Liver (tissue), 9 donors: Measurements from ENCODE around the gene NUP43. TPM values are rescaled to one million over a fixed set of nuclear protein-coding genes. Genes with fewer than 3 reads are reported as not detected.

Experiments
- DNase-seq: peaks from one replicate; pipeline ENCODE4 v3.0.0-alpha.2; 2017; ENCODE audit warnings: low spot score
- H3K27ac ChIP-seq, 2 donors: one replicate each; pipeline ENCODE4 v1.7.0; 2013; ENCODE audit warnings: inconsistent platforms in 2 of 2, low read length in 2 of 2, control low read depth in 1 of 2, low read depth in 1 of 2, mild to moderate bottlenecking in 1 of 2
- H3K27me3 ChIP-seq, 4 donors: one replicate each; pipeline versions ENCODE4 v1.6.1 to v1.7.0; 2013; ENCODE audit warnings: low read length in 3 of 4, inconsistent platforms in 1 of 4, mild to moderate bottlenecking in 1 of 4, moderate library complexity in 1 of 4; ENCODE audit not compliant: control insufficient read depth in 4 of 4, insufficient read depth in 4 of 4
- H3K36me3 ChIP-seq, 4 donors: one replicate each; pipeline versions ENCODE4 v1.6.1 to v1.7.0; 2013; ENCODE audit warnings: low read length in 3 of 4, mild to moderate bottlenecking in 3 of 4, low read depth in 1 of 4, moderate library complexity in 1 of 4; ENCODE audit not compliant: control insufficient read depth in 4 of 4, insufficient read depth in 3 of 4
- H3K4me1 ChIP-seq, 4 donors: one replicate each; pipeline versions ENCODE4 v1.6.1 to v1.7.0; 2013; ENCODE audit warnings: low read length in 3 of 4, mild to moderate bottlenecking in 3 of 4, moderate library complexity in 1 of 4; ENCODE audit not compliant: control insufficient read depth in 4 of 4, insufficient read depth in 4 of 4
- H3K4me3 ChIP-seq, 3 donors: one replicate each; pipeline versions ENCODE4 v1.6.1 to v1.7.0; 2013; ENCODE audit warnings: low read length in 3 of 3, control low read depth in 1 of 3, low read depth in 1 of 3, mild to moderate bottlenecking in 1 of 3
- H3K9ac ChIP-seq, 2 donors: one replicate each; pipeline ENCODE4 v1.7.0; 2013; ENCODE audit warnings: low read length in 2 of 2, mild to moderate bottlenecking in 2 of 2, moderate library complexity in 2 of 2, control low read depth in 1 of 2, low read depth in 1 of 2
- H3K9me3 ChIP-seq, 4 donors: one replicate each; pipeline versions ENCODE4 v1.6.1 to v1.7.0; 2013; ENCODE audit warnings: low read length in 3 of 4; ENCODE audit not compliant: control insufficient read depth in 4 of 4
- ATF3 ChIP-seq: IDR thresholded peaks from 2 replicates; pipeline ENCODE4 v1.6.1; 2016; ENCODE audit warnings: antibody characterized with exemption
- CTCF ChIP-seq: fragments of 150-350 bp; IDR thresholded peaks from 2 replicates; pipeline ENCODE4 v1.5.1; 2017; ENCODE audit warnings: improper control_type of control experiment, low read depth, low read length; ENCODE audit not compliant: missing input control
- EGR1 ChIP-seq, 2 donors: IDR thresholded peaks; 2 replicates each; pipeline ENCODE4 v1.6.1; 2016 to 2018; ENCODE audit warnings: antibody characterized with exemption in 2 of 2, low read depth in 2 of 2
- FOXA1 ChIP-seq: IDR thresholded peaks from 2 replicates; pipeline ENCODE4 v1.6.1; 2016; ENCODE audit warnings: antibody characterized with exemption
- FOXA2 ChIP-seq: IDR thresholded peaks from 2 replicates; pipeline ENCODE4 v1.6.1; 2016; ENCODE audit warnings: antibody characterized with exemption
- HNF4A ChIP-seq, 2 donors: conservative IDR thresholded peaks; 2 replicates each; pipeline ENCODE4 v1.6.1; 2016; ENCODE audit warnings: antibody characterized with exemption in 2 of 2, mild to moderate bottlenecking in 2 of 2
- HNF4G ChIP-seq: IDR thresholded peaks from 2 replicates; pipeline ENCODE4 v1.6.1; 2016; ENCODE audit warnings: antibody characterized with exemption
- JUND ChIP-seq, 2 donors: IDR thresholded peaks; 2 replicates each; pipeline ENCODE4 v1.6.1; 2016; ENCODE audit warnings: antibody characterized with exemption in 2 of 2
- MAX ChIP-seq: IDR thresholded peaks from 2 replicates; pipeline ENCODE4 v1.6.1; 2016; ENCODE audit warnings: antibody characterized with exemption
- NR2F2 ChIP-seq: IDR thresholded peaks from 2 replicates; pipeline ENCODE4 v1.6.1; 2016; ENCODE audit warnings: antibody characterized with exemption
- RAD21 ChIP-seq, 2 donors: IDR thresholded peaks; 2 replicates each; pipeline ENCODE4 v1.6.1; 2016; ENCODE audit warnings: antibody characterized with exemption in 2 of 2, mild to moderate bottlenecking in 2 of 2
- RXRA ChIP-seq, 2 donors: IDR thresholded peaks; 2 replicates each; pipeline ENCODE4 v1.6.1; 2017 to 2018; ENCODE audit warnings: antibody characterized with exemption in 2 of 2, mild to moderate bottlenecking in 1 of 2
- SP1 ChIP-seq: IDR thresholded peaks from 2 replicates; pipeline ENCODE4 v1.6.1; 2018; ENCODE audit warnings: antibody characterized with exemption, mild to moderate bottlenecking
- TAF1 ChIP-seq: conservative IDR thresholded peaks from 2 replicates; pipeline ENCODE4 v1.6.1; 2016; ENCODE audit warnings: antibody characterized with exemption, mild to moderate bottlenecking
- YY1 ChIP-seq: IDR thresholded peaks from 2 replicates; pipeline ENCODE4 v1.6.1; 2016; ENCODE audit warnings: antibody characterized with exemption, mild to moderate bottlenecking
- WGBS: extraction: QIAGEN DNeasy Blood & Tissue Kit; methylation state at CpG from one replicate; pipeline ENCODE4 v1.1.7; 2013; 5-methylcytosine and 5-hydroxymethylcytosine counted together
- polyA plus RNA-seq, 2 donors: library from polyadenylated mRNA; stranded (reverse) in 1 of 2; unstranded in 1 of 2; fragments of 200-250 nt in 1 of 2; fragments of >200 nt in 1 of 2; fragmentation: Nextera tagmentation in 1 of 2; extraction: Ambion mirVana in 1 of 2; gene quantifications; one replicate each; pipeline versions ENCODE4 v1.2.1 to v1.2.3, GENCODE V29; 2013 to 2015
- total RNA-seq, 2 donors: library from RNA; depleted of rRNA; stranded (reverse); fragments of >200 nt; gene quantifications; one replicate each; pipeline ENCODE4 v1.2.3, GENCODE V29; 2014
- TF ChIP-seq, protein P1 (sequence below): IDR thresholded peaks from 2 replicates; pipeline ENCODE4 v1.6.1; 2016; ENCODE audit warnings: antibody characterized with exemption, mild to moderate bottlenecking
- TF ChIP-seq, protein P2 (sequence below): IDR thresholded peaks from 2 replicates; pipeline ENCODE4 v1.6.1; 2016; ENCODE audit warnings: antibody characterized with exemption
- donor health status: healthy.
- donor health status: healthy.
- donor health status: healthy.
- donor health status: healthy.
- donor health status: healthy.

Gene NUP43
- total and polyA plus RNA-seq, 4 donors: 3.2 to 18.5 (median 10.4) TPM

DNA sequence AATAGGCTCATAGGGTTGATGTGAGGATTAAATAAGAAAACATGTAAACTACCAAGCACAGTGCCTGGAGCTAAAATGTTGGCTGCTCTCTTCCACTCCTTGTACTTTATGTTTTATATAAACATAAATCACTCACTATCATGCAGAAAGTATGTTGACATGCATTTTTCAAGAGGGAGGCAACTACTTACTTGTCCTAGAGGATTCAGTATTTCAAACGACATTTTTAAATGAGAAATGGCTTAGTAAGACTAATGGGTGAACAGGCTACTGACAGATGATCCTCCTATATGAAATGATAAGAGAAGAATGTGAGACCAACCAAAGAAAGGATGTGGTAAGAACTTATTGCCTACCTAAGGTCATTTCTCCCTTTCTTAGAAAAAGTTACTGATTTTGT, 49.4 kb downstream of the NUP43 start (continued):
- no peak for TF ChIP-seq EGR1 (IDR thresholded peaks at IDR 0.05; ENCODE audit: low read depth in 2 of 2)
- TF ChIP-seq FOXA1: no peak
- no peak for TF ChIP-seq FOXA2

GRCh38 chr6:149694921-149695320, 51.4 kb downstream of the NUP43 start:
- Histone ChIP-seq H3K27ac (no peak overlapping the region), H3K4me1 (peaks cover 0 to 2% (median 0%) of the 10 kb centered on the region in 4 donors), H3K27me3 (no peaks in the 10 kb centered on the region), H3K4me3 (no peak overlapping the region), H3K36me3 (peaks cover 2 to 12% (median 8%) of the 10 kb centered on the region in 4 donors), H3K9ac (no peak overlapping the region), H3K9me3 (no peaks in the 10 kb centered on the region)
- 94% methylated on average over 2 of the region's 2 CpGs for WGBS
- DNase-seq: no peak
- TF ChIP-seq, protein P1, sequence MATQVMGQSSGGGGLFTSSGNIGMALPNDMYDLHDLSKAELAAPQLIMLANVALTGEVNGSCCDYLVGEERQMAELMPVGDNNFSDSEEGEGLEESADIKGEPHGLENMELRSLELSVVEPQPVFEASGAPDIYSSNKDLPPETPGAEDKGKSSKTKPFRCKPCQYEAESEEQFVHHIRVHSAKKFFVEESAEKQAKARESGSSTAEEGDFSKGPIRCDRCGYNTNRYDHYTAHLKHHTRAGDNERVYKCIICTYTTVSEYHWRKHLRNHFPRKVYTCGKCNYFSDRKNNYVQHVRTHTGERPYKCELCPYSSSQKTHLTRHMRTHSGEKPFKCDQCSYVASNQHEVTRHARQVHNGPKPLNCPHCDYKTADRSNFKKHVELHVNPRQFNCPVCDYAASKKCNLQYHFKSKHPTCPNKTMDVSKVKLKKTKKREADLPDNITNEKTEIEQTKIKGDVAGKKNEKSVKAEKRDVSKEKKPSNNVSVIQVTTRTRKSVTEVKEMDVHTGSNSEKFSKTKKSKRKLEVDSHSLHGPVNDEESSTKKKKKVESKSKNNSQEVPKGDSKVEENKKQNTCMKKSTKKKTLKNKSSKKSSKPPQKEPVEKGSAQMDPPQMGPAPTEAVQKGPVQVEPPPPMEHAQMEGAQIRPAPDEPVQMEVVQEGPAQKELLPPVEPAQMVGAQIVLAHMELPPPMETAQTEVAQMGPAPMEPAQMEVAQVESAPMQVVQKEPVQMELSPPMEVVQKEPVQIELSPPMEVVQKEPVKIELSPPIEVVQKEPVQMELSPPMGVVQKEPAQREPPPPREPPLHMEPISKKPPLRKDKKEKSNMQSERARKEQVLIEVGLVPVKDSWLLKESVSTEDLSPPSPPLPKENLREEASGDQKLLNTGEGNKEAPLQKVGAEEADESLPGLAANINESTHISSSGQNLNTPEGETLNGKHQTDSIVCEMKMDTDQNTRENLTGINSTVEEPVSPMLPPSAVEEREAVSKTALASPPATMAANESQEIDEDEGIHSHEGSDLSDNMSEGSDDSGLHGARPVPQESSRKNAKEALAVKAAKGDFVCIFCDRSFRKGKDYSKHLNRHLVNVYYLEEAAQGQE: no peak
- no peak for TF ChIP-seq NR2F2
- no peak for TF ChIP-seq ATF3
- TF ChIP-seq SP1: no peak
- TF ChIP-seq HNF4G: no peak
- TF ChIP-seq HNF4A (conservative IDR thresholded peaks at IDR 0.05): no peak
- no peak for TF ChIP-seq YY1
- TF ChIP-seq TAF1: no peak
- TF ChIP-seq, protein P2, sequence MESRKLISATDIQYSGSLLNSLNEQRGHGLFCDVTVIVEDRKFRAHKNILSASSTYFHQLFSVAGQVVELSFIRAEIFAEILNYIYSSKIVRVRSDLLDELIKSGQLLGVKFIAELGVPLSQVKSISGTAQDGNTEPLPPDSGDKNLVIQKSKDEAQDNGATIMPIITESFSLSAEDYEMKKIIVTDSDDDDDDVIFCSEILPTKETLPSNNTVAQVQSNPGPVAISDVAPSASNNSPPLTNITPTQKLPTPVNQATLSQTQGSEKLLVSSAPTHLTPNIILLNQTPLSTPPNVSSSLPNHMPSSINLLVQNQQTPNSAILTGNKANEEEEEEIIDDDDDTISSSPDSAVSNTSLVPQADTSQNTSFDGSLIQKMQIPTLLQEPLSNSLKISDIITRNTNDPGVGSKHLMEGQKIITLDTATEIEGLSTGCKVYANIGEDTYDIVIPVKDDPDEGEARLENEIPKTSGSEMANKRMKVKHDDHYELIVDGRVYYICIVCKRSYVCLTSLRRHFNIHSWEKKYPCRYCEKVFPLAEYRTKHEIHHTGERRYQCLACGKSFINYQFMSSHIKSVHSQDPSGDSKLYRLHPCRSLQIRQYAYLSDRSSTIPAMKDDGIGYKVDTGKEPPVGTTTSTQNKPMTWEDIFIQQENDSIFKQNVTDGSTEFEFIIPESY: no peak
- no peak for TF ChIP-seq EGR1 (IDR thresholded peaks at IDR 0.05; ENCODE audit: low read depth in 2 of 2)
- TF ChIP-seq FOXA2: no peak
- TF ChIP-seq RXRA (IDR thresholded peaks at IDR 0.05): no peak
- TF ChIP-seq CTCF: no peak
- no peak for TF ChIP-seq MAX
- no peak for TF ChIP-seq JUND (IDR thresholded peaks at IDR 0.05)
- TF ChIP-seq RAD21 (IDR thresholded peaks at IDR 0.05): no peak
- TF ChIP-seq FOXA1: no peak
